Stimulated activated CD8-positive, alpha-beta memory T cell treated with anti-CD3 and anti-CD28 coated beads, Interleukin-4, amount 100 ng/mL, for 24 hours (primary cell): ENCODE data around the gene TIMM22.
"Not testable (repeated sequence)": the region's sequence is repeated elsewhere in the genome, so short reads cannot be mapped to it uniquely, and the experiment has no call there.

Experiments
- DNase-seq: peaks from one replicate; pipeline ENCODE4 v3.0.0-alpha.2; 2020; ENCODE audit warnings: low read depth

Gene TIMM22

DNA sequence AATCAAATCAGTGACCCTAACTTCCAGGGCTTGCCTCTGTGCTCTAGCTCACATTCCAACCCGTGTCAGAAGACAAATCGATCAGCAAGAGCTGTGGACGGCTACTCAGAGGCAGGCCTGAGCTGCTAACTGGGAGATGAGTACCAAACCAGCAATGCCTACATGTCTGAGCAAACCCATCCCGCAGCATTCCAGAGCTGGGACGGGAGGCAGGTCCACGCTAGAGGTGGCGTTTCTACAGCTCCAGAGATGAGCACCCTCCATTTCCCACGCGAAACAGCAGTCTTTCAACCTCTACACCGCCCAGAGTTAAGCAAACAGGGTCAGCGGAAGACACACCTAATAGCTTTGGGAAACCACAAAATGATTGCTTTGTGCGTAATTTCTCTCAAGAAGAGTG, 23.9 kb upstream of the TIMM22 start:
- no peak for DNase-seq

DNA sequence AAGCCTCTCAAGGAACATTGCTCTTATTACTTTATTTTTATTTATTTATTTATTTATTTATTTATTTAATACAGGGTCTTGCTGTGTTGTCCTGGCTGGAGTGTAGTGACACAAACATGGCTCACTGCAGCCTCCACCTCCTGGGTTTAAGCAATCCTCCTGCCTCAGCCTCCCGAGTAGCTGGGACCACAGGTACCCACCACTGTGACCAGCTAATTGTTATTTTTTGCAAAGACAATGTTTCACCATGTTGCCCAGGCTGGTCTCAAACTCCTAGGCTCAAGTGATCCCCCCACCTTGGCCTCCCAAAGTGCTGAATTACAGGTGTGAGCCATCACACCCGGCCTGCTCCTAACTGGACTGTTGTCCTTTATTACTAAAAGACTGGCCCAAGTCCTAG, 22.2 kb upstream of the TIMM22 start:
- not testable (repeated sequence) for DNase-seq

DNA sequence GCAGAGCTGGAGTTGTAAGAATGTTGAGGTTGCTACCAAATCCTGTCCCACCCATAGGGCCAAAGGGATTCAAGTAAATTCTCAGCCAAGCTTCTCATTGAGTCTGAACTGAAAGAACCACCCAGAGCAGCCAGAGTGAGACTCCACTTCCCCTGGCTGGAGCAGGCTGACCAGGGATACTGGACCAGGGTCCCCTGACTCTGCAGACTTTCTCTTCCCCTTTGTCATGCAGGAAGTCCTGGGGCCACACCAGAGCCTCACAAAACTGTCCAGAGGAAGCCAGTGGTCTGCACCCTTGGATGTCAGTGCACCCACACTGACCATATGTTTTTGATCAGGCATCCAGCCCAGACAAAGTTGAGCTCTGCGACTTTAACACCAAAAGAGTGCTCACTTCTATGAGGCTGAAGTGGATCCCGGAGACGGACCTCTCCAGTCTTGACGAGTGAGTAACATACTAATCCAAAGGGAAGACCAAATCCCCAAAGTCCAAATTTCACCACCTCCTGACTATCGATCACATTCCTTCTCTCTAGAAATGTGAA, 21.5 kb upstream of the TIMM22 start:
- no peak for DNase-seq

DNA sequence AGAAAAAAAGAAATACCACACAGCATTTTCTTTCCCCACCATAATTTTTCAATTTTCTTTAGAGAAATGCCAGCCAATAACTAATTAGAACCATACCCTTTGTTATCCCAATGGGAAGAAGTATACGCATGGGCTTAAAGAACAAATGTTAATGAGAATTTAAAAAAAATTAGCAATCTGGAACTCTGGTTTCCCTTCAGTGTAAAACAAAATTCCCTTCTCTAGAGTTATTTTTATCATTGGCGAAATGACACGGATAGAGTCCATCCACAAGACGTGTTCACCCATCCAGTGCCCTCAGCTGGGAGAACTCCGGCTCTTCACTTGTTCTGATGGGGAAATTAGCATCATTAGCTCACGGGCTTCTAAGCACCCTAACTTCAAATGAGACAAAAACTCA, 20.6 kb upstream of the TIMM22 start:
- DNase-seq, result no peak

DNA sequence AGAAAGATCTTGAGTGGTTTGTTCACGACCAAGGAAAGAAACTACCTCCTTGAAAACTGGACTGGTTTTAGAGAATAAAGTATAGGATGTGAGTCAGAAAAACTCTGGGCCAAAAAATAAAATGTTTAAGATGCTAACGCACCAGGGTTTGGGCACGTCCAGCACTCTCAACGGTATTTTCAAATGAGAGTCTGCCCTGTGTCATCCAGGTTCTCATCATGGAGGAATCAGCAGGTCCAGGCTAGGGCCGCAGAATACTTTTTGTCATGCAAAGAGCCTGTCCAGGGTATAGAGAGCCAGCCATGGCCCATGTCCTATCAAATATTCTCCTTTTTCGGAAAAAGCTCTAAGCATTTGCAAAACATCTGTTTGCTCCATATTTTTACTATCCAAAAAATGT, 19.8 kb upstream of the TIMM22 start:
- no peak for DNase-seq

DNA sequence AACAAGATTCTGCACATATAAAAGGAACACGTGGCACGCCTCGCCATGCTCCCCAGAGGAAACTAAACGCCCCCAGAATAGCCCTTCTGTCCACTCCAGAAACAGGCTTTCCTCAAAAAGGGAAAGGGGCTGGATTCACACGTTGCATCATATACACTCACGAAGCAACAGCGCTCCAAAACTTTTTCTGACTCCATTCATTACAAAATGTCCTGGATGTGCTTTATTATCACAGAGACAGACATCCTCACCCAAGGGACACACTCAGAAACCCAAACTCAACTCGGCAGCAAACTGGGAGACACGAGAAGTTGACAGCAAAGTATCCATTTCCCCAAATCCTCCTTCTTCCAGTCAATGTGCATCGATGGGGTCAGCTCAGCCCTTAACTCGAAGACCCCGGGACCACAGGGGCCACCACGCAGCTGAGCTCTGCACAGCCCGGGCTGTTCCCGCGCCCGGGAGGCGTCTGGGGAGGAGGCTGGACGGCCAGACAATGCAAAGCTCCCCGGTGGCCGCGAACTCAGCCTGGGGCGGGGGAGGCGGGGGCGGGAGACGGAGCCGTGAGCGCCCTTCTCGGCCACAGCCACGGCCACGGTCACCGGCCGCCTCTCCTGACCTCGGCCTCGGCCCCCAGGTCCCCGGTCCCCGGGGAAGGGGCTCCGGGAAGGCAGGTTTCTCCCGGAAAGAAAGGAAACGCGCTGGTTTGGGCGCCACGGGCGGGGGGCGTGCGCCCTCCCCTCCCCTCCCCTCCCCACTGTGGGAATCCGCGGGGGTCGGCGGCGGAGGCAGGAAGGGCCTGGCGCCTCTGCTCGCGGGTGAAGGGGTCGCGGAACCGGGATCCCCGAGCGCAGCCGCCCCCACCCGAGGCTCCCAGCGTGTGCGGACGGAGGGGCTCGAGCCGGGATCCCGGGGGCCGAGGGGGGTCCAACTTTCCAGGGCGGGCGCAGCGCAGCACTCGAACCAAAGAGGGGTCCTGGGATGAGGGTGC, 18.5 kb upstream of the TIMM22 start:
- no peak for DNase-seq

DNA sequence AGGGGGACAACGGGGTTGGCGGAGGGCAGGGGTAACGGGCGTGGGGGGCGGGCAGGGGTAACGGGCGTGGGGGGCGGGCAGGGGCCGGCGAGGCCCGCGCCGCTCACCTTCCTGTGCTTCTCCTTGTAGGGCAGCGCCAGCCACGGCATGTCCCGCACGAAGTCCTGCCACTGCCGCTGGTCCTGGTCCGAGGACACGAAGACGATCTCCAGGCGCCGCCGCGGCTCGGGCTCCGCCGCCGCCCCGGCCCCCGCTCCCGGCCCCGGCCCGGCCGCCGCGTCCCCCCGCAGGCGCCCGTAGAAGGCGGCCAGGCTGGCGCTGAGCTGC, 17.8 kb upstream of the TIMM22 start:
- DNase-seq, result no peak

DNA sequence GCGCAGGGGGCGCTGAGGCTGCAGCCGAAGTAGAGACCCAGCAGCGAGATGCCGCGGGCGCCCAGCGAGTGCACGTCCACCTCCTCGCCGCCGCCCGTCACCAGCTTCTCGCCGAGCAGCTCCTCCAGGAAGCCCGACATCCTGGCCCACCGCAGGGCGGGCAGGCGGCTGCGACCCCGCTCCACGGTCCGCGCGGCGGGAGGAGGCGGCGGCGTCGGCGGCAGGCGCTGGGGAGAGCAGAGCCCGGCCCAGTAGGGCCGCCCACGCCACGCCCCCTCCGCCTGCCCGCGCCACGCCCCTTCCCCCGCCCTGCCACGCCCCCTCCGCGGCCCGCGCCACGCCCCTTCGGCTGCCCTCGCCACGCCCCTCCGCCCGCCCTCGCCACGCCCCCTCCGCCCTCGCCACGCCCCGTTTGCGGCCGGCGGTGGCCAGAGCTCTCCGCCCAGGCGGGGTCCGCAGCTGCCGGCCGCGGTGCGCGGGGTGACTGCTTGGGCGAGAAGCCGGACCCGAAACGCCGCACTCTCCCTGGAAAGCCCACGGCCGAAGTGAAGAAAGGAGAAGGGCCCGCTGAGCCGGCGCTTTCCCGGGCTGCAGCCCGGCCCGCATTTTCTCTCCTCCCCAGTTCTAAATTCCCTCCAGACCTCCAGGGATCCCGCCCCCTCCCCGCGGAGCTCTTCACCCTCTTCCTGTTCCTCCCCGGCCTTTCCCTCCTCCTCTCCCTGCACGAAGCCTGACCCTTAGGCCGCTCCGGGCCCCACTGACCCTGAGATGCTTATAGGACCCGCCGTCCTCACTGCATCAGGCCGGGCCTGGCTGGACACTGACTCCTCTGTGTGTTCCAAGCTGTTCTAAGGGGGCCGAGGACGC, 17.2 kb upstream of the TIMM22 start, which contains the start of gene NXN:
Gene NXN (minus strand): TSS at position 238 of the 867 bp plus-strand sequence.
- peak; percentile 82 for DNase-seq

DNA sequence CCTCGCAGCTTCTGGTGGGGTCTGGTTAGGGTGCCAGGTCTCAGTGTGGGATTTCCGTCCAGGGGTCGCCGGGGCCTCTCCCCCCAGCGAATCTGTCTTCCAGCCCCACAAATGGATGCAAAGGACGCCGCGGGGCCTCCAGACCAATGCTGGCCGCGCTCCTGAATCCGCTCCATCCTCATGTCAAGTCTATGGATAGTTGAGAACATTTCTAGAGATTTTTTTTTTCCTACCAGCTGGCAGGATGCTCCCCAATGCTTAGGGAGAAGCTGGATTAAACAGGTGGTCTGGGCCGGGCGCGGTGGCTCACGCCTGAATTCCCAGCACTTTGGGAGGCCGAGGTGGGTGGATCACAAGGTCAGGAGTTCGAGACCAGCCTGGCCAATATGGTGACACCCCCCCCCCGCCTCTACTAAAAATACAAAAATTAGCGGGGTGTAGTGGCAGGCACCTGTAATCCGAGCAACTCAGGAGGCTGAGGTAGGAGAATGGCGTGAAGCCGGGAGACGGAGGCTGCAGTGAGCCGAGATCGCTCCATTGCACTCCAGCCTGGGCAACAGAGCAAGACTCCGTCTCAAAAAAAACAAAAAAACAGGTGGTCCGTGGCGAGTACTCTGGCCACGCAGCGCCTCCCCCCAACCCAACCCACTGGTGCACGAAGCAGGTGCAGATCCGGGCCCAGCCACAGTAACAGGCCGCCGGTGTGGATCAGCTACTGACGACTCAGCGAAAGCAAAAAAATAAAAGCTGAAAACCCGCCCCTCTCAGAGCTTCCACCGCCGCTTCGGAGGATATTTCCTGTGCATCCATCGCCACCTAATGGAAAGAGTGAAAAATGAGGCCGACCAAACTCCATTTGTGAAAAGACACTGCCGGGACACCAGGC, 16.3 kb upstream of the TIMM22 start:
- DNase-seq, result peak; percentile 41

DNA sequence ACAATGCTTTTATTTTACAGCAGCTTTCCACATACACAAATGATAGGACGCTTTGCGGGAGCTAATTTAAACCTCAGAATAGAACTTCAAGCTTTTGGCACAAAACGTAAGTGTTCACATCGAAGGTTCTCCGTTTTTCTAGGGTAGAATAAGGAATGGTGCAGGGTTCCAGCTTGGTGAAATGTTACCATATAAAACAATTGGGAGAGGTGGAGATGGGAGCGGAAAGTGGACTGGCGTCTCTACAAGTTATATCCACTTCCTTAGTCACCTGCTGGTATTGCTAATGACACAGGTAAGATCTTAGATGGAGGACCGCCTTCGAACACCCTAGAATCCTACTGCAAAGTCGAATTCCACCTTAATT, 15.7 kb upstream of the TIMM22 start:
- DNase-seq, result no peak

DNA sequence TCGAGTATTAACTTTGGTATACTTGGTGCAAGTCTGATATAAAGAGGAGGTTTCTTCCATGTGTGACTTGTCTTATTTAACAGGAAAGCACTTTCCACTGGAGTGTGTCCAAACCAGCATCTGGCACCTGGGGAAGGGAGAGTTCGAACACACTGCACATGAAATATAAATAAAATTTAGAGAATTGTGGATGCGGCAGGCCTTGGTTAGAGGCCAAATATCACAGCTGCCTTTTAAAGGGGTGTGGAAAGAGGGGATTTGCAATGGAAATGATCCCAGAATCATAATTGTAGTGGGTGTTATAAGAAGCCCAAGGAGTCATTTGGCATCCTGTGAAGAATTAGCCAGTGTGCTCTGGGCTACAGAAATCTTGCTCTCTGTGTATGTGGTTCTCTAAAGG, 13.0 kb upstream of the TIMM22 start:
- DNase-seq, result no peak

DNA sequence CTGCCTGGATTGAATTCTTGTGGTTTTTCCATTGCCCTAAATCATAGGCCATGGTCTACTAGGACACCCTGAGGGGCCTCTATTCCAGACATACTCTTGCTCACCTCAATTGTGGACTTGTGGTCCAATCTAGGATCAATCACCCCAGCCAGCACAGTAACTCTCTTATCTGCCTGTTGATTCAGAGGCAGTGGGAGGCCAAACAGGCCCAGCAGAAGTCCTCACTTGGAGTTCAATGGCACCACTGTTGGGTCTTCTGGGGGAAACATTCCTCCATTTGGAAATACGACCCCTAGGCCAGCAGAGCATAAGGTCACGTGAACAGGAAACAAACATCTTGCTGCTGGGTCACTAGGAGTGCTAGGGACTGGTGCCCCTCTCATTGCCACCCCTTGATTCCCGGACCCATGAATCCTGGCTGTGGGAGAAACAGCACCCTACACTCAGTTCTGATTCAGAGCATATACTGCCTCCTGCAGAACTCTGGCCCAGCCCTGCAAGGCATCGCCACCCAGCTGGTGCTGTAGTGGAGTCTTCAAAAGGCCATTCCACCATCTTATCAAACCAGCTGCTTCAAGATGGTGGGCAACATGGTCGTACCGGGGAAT, 10.5 kb upstream of the TIMM22 start:
- no peak for DNase-seq

DNA sequence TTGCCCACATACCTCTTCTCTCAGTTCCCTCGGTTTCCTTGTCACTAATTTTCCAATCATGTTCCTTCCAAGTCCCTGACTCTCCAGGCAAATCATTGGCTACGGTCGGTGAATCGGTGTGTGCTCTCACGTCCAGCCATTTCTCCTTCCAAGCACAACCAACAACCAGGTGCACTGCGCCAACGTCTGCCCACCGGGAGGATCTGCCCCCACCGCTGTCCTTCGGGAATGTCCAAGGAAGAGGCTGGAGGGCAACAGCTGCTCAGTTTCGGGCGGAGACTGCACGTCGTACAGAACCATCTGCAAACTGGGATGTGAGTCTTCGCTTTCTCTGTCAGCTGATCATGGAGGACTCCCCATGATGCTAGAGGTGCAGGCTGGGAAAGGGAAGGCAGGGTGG, 9.0 kb upstream of the TIMM22 start:
- DNase-seq, result no peak

DNA sequence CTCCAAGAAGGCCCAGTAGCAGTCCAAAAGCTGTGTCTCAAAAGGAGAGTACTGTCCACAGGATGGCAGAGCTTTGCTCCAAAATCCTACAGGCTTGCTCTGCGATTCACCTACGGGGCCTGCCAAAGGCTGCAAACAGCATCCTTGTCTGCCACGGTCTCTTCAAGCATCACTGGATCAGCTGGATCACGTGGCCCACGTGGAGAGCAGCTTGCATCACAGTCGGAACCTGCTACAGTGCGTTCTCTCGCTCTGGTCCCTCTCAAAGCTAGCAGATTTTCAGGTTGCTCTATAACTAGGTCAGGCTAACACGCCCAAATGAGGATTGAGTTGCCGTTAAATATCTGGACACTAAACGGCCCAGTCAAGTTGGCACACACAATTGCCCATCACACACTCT, 8.4 kb upstream of the TIMM22 start:
- no peak for DNase-seq

DNA sequence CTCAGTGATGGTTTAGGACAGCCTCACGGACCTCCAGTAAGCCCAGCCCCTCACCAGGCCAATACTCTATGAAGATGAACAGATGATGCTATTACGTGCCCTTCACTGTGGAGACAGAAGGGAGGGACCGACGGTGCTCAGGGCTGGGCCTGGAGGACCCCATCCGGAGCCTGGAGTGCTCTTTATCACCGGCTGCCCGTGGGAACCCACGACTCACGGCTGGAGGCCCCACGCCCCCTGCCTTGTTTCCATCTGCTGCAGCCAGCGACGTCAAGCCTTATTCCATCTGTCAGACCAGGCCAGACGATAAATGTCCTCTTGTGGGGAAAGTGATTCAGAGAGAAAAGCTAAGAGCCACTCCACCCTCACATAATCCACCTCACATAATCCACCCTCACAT, 4.0 kb upstream of the TIMM22 start:
- DNase-seq, result no peak

DNA sequence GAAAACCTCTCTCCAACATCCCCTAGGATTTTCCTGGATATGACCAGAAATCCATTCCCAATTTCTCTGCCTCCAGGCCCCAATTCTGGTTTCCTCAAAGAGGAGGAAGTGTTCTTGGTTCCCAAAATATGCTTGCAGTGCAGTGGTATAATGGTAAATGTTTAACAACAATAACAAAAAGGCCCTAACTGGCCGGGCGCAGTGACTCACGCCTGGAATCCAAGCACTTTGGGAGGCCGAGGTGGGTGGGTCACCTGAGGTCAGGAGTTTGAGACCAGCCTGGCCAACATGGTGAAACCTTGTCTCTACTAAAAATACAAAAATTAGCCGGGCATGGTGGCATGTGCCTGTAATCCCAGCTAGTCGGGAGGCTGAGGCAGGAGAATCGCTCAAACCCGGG, 1.6 kb upstream of the TIMM22 start:
- not testable (repeated sequence) for DNase-seq

DNA sequence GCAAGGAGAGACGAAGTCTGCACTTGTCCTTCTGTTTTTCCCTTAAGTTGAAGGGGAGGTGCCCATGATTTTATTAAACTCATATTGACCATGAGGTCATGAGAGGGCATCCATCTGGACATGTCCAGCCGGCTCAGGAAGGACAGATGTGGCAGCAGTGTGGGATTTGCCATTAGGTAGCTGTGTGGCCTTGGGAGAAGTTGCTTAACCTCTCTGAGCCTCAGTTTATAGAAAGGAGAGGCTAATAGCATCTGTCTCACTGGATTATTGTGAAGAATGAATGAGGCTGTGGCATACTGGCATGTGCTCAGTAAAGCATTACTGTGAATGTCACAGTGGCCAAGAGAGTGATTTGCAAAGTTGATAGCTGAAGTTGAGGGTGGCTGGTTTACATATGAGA, 1.2 kb downstream of the TIMM22 start:
- no peak for DNase-seq

DNA sequence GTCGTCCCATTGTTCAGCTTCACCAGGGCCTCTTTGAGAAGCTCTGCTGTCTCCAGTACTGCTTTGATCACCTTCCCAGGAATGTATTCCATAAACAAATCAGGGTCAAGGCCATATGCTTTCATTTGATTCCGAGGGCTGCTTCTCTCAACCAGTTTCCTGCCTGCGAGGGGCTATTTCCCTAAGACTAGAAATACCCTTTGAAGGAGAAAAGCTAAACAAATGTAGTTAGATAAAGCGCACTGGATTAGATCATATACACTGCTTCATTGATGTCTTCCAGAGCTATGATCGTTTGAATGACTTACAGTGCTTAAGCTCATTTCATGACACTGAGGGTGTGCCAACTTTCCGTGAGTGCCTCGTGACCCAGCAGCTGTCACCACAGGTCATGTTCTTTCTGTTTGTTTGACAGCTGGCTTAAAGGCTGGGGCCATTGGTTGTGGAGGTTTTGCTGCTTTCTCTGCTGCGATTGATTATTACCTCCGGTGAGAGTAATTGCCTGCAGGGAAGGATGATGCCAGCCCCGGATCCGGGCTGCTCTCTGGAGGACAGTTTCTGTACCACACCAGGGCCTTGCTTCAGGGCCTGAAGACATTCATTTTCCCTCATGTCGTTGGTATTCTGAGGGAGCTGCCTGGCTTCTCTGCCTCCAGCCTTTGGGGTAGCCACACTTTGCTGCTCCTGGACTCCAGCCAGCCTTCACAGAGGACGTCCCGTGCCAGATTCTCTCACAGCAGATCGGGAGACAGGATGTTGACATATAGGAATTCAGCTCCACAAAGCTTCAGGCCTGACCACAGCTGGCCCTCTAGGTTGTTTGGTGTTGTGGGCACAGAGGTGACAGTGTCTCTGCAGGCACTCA, 3.9 kb downstream of the TIMM22 start:
- DNase-seq, result no peak

DNA sequence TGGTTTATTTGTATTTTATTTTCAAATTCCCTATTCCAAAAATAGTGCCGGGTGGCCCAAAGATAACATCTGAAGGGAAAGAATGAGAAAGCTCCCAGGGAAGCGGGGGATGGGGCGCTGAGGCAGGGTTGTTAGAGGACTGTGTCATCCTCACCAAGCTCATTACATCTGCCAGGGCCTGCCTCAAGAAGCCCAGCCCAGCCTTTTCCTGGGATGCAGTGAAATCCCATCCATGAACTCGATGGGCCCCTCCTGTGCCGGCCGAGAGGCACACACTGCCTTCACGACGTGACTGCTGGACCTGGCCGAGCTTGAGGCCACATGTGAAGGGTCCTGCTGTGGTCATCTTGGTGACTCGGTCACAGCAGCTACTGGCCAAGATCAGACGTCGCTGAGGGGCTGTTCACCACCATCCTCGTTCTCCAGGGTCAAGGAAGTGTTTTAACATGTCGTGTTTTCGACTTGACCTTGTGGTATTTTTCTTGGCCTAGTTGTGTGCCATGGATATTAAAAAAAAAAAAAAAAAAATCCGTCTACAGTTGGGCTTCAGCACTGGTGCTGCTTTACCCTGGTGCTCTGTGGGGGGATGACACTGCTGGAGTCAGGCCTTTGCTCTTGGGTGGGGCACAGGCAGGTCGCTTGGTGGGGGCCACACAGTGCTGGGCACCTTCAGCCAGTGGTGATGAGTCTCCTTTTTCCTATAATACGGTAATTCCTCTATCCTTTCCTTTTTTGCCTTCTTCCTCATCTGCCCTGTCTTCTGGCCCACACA, 4.9 kb downstream of the TIMM22 start:
- DNase-seq, result no peak

DNA sequence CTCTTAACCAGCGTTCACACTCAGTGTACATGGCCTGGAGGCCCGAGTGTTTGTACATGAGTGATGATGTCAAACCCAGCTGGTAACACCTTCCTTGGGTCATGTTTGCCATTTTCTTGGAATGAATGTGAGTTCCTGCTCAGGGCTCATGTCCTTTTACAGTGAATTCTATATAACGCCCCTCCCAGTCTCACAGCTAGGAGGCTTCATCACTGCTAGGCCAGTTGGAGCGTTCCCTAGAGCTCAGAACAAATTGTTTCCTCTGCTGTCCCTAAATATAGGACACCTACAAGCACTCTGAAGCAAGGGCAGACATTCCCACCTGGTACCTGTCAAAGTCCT, 5.5 kb downstream of the TIMM22 start:
- no peak for DNase-seq
